Measurements from ENCODE around the gene PNKD. TPM values are rescaled to one million over a fixed set of nuclear protein-coding genes. Genes with fewer than 3 reads are reported as not detected.

PNKD gene
- total RNA-seq, 1 donor from 2014 or later, result 66.2 TPM

DNA sequence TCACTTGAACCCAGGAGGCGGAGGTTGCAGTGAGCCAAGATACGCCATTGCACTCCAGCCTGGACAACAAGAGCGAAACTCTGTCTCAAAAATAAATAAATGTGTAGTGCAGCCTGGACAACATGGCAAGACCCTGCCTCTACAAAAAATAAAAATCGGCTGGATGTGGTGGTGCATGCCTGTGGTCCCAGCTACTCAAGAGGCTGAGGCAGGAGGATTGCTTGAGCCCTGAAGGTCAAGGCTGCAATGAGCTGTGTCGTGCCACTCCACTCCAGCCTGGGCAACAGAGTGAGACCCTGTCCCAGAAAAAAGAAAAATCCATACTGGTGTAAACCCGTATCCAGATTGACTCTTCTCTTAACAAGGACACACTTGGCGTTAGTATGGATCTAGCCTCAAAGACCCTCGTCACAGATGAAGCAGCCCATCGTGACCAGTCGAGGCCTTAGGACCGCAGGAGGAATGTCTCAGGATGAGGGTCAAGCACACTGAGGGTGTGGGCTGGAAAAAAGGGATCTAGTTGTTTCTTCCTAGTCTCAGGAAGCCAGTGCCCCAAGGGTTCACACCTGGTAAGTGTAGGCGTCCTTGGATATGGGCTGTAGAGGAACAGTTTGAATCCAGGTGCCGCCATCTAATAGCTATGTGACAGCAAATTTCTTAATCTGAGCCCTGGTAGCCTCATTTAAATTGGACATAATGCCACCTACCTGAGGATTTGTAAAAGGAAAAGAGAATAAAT lies 13.5 kb upstream of the PNKD start:
- no peak for DNase-seq (ENCODE audit: low spot score)

DNA sequence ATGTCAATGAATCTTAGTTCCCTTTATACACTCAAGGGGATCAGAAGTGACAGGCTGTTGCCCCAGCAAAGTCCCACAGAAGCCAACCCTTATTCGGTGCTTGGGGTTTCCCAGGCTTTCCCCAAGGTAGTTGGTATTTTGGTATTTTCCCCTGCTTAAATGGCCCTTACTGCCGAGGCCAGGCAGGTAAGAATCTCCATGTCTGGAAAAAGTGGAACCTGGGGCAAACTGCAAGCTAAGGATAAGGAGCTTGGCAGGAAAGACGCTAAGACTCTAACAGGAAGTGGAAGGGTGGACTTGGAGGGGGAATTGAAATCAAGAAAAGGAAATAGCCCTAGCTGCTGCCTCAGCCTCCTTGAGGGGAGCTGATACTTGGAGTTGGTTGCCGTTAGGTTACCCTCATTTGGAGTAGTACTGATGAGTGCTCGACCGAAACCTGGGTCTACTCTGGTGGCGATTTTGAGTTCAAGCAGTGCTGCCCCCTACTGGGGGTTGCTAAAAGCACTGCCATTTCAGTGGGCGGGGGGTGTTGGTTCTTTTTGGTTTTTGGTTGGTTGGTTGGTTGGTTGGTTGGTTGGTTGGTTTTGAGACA lies 12.8 kb upstream of the PNKD start:
- DNase-seq (ENCODE audit: low spot score), result no peak

GRCh38 chr2:218259099-218259961 lies 11.0 kb upstream of the PNKD start:
- DNase-seq (ENCODE audit: low spot score), result no peak

DNA sequence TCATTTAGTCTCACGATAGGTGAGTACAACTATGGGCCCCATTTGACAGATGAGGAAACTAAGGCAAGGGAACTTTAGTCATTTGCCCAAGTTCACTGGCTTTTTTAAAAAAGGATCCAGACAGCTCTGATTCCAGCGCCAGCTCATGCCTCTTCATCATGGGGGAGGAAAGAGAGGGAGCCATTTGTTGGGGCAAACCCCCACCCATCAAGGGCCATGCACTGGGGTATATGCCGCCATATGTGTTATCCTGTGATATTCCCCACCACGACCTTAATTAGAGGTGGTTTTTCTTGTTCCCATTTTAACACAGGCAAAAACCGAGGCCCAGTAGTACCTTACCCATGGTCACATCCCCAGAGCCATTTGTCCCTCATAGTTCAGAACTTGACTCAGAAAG lies 10.2 kb upstream of the PNKD start:
- DNase-seq (ENCODE audit: low spot score), result no peak

DNA sequence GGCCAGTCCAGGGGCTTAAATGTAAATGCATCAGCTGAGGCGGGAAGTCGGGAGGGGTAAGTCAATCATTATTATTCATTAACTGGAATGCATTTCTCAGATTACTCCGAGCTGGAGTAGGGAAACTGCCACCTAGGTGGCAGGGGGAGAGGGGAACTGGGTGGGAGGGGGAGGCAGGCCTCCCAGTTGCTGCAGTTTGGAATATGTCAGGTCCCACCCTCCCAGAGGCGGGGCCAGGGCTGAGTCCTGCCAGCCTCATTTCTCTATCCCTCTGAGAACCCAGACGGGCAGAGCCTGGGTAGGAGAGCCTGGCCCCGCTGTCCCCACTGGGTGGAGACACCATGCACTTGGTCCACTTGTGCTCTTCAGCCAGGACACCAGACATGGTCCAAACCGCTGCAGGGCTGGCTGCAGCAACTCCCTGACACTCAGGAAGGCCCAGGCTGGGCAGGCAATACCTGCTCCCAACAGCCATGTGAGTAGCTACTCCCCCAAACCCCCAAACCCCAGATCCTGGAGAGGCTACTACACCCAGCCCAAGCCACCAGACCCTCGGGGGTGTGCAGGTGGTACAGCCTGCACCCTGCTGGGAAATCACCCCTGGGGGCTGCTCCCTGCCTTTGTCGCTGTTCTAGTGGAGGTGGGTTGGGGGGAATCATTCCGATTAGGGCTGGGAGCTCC lies 9.4 kb upstream of the PNKD start, which contains the start of gene GPBAR1:
GPBAR1 (plus strand) TSS at position 274 of the 681 bp plus-strand sequence. CDS start 1,710 bp downstream, outside the sequence.
- DNase-seq (ENCODE audit: low spot score), result no peak

GRCh38 chr2:218261423-218262236 lies 8.7 kb upstream of the PNKD start:
- no peak for DNase-seq (ENCODE audit: low spot score)

- no peak for DNase-seq (ENCODE audit: low spot score)
Observed at GRCh38 chr2:218262237-218262600, 8.1 kb upstream of the PNKD start.

DNA sequence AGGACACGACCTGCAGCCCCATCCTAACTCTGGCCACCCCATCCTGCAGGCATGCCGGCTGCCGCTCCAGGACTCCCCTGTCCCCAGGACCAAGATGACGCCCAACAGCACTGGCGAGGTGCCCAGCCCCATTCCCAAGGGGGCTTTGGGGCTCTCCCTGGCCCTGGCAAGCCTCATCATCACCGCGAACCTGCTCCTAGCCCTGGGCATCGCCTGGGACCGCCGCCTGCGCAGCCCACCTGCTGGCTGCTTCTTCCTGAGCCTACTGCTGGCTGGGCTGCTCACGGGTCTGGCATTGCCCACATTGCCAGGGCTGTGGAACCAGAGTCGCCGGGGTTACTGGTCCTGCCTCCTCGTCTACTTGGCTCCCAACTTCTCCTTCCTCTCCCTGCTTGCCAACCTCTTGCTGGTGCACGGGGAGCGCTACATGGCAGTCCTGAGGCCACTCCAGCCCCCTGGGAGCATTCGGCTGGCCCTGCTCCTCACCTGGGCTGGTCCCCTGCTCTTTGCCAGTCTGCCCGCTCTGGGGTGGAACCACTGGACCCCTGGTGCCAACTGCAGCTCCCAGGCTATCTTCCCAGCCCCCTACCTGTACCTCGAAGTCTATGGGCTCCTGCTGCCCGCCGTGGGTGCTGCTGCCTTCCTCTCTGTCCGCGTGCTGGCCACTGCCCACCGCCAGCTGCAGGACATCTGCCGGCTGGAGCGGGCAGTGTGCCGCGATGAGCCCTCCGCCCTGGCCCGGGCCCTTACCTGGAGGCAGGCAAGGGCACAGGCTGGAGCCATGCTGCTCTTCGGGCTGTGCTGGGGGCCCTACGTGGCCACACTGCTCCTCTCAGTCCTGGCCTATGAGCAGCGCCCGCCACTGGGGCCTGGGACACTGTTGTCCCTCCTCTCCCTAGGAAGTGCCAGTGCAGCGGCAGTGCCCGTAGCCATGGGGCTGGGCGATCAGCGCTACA lies 7.4 kb upstream of the PNKD start:
- DNase-seq (ENCODE audit: low spot score), result no peak

DNA sequence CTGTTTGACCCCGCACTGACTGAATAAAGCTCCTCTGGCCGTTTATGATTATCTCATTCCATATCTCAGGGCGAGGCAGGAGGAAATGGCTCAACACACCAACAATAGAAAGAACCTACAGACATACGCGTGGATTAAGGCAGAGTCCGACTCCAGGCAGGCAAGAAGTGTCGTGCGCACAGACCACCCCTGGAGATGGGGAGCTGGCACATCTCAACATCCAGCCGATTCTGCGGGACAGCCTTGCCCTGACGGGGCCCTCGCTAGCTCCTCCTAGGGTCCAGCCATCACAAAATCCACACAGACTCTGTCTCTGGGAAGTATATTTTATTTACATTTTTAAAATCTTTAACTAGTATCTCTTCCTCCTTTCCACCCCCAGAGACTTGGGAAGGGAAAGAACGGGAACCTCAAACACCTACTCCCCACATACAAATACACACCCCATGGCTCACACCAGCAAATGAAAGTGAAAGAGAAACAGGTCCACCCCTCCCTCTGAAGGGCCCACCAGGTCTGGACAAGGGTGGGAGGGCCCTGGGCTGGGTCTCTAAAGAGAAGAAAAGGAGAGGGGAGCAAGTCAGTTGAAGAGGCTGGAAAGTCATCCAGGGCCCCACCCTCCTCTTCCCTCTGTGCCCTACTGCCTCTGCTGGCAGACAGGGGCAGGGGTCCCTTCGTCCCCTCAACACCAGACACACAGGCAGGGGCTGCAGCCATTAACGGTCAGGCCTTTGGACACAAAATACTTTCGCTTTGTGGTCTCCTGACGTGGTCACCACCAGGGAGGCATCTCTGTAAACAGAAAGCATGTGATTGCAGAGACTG lies 6.3 kb upstream of the PNKD start:
- no peak for DNase-seq (ENCODE audit: low spot score)

- no peak for DNase-seq (ENCODE audit: low spot score)
Observed at GRCh38 chr2:218264773-218265561, 5.4 kb upstream of the PNKD start.

DNA sequence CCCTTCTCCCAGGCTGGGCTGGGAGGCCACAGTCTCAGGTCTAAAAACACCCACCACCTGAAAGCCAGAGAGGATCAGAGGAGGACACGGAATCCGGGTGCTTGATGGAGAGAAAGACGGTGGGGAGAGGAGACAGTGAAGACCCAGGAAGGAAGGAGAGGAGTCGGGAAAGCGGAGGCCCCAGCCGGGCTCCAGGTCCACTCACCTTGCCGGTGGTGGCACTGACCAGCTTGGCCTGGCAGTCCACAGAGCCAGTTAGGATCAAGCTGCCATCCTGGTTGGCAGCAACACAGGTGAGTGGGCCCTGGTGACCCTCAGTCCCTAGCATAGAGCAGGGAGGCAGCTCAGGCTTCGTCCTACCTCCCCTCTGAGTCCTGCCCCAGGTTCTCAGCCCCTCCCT lies 4.7 kb upstream of the PNKD start:
- no peak for DNase-seq (ENCODE audit: low spot score)

DNA sequence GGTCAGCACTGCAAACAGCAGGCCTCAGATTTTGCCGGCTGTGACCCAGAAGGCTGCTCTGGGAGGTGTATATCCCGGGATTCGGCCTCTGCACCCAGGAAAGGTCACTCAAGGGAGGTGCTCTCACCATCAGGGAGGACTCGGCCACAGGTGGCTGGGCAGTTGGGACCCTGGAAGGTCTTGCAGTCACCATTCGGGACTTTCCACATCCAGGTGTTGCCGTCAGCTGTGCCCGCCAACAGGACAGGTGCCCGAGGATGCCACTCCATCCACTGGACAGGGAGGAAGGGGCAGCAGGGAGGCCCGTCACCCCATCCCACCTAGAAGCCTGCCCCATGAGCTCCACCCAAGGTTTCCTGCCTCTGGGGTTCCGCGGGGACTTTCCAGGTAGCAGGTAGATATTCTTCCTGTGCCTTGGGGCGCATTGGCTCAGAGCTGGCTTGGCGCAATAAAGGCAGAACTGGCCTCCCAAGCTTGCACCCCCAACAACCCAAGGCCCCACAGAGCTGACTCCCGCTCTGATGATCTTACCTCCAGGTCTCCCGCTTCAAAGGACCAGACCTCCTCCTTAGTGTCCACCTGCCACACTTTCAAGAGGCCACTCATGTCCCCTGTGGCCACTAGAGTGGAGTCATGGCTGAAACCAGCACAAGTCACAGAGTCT lies 3.9 kb upstream of the PNKD start:
- no peak for DNase-seq (ENCODE audit: low spot score)

DNA sequence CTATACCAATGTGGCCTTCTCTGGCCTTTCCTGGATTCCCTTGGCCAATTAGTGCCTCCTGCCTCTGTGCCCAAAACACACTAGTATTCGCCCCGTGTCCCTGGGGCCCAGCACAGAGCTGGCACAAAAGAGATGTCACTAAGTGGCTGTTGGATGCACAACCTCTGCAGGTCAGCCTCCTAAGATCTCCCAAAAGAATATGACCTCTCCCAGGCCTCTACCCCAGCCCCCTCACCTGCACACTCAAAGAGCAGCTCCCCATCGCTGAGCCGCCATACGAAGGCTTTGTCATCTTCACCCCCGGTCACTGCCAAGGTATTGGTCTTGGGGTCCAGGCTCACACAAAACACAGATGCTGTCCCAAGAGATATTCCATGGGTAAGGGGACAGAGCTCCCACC lies 3.1 kb upstream of the PNKD start:
- DNase-seq (ENCODE audit: low spot score), result no peak

GRCh38 chr2:218270721-218271486 lies 585 bp downstream of the PNKD start:
- DNase-seq (ENCODE audit: low spot score), result peak; percentile 68

GRCh38 chr2:218271487-218271797 lies 1.1 kb downstream of the PNKD start:
- DNase-seq (ENCODE audit: low spot score), result no peak

DNA sequence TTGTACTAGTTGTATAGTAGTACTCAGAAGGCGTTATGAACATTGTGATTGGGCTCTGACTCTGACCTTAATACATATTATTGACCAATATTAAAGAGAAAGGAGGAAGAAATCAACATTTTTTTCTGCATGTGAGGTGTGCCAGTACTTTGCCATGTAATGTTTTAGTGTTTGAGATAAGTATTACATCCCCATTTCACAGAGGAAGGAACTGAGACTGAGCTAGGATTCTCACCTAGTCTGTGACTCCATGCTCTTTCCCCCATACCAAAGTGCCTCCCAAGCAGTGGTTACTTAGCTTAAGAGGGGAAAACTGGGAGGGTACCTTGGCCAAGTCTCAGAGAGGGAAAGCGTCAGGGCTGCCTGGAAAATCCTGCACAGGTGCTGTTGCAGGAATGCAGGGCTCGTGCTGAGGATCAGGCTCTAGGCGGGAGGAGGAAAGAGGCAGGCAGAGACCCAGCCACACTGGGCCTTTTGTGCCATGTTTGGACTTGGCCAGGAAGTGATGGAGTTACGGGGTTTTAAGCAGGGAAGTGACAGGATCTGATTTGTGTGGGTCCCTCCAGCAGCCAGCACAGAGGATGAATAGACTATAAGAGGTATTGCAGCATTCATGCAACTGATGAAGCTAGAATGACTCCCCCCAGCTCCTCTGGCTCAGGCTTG lies 1.7 kb downstream of the PNKD start:
- no peak for DNase-seq (ENCODE audit: low spot score)
